ENCODE results near the gene POLR2B.
"Not testable (repeated sequence)": the region's sequence is repeated elsewhere in the genome, so short reads cannot be mapped to it uniquely, and the experiment has no call there.

POLR2B gene

DNA sequence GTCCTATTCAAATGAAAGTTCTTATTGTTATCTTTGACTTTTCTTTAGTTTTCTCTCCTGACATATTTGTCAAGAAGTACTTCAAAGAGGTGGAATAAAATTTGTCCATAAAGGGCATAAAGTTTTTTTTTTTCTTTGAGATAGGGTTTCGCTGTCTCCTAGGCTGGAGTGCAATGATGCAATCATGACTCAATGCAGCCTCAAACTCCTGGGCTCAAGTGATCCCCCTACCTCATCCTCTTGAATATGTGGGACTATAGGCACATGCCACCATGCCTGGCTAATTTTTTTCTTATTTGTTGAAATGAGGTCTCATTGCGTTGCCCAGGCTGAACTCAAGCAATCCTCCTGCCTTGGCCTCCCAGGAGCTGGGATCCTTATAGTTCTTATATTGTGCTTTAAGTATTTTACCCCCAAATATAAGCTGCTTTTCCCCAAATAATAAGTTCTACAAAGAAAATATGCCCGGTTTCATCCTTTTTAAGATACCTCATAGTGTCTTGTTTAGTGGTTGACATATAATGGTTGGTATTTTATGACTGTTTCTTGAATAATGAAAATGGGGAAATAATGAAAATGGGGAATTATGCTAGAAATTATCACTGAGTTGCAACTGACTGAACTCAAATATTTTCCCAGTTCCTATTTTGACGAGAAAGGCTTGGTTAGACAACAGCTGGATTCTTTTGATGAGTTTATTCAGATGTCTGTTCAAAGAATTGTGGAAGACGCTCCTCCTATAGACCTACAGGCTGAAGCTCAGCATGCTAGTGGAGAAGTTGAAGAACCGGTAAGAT is 11.6 kb downstream of the POLR2B start:
- no peak for DNase-seq

DNA sequence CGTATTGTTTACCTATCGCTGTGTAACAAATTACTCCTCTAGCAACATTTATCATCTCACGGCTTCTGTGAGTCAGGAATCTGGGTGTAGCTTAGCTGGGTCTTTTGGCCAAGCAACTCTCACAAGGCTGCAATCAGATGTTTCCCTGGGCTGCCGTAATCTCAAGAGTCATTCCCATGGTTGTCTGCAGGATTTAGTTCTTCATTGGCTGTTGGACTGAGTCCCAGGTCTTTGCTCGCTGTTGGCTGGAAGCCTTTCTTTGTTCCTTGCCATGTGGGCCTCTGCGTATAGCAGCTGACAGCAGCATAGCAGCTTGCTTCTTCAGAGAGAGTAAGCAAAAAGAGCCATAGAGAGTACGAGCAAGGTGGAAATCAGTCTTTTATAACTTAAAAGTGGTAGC is 16.8 kb downstream of the POLR2B start:
- no peak for DNase-seq

DNA sequence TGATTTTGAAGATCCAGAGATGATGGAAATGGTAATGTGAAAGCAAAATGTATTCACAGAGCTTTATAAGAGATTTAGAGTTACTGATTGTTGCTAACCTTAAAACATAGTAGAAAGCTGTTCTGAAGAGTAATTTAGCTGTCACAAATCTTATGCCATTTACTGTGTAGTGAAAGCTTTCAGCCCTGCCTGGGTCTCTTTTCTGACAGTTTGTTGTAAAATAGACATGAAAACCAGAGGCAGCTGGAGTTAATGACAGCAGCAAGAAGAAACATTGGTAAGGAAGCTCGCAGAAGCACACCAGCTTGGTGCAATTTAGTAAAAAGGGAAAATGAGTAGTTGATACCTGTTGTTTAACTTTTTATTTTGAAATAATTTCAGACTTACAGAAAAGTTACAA is 21.1 kb downstream of the POLR2B start:
- DNase-seq, result no peak

DNA sequence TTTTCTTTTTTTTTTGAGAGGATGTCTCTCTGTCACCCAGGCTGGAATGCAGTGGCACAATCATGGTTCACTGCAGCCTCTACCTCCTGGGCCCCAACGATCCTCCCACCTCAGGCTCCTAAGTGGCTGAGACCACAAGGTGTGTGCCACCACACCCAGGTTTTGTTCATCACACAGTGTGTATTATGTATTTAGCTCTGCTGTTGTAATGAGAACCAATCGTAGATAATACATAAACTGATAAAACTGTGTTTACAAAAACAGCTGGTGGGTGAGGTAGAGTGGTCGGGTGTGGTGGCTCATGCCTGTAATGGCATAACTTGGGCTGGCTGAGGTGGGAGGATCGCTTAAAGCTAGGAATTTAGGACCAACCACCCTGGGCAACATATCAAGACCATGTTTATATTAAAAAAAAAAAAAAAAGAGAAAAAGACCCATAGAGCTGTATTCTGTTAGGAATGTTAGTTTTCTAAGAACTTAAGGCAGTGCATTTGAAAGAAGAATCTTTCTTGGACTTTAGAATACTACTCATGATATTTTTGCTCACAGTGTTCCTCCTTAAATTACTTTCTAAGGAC is 34.9 kb downstream of the POLR2B start:
- no peak for DNase-seq

DNA sequence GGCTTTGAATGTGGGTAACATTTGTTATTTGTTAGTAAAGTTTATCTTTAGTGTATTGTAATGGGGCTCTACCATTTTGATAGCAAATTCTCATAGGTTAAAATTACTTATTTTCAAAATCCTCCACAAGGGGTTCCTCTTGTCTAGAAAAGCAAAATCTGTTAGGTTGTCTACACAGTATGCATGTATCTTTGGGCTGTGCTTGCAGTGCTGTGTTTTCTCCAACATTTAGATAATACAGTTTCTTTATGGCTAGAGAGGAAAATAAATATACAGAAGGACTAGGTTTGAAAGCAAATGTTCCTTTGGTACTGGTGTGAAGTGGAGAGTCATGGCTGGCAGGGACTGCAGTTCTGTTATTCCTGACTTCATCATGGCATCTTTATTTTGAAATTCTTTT is 40.3 kb downstream of the POLR2B start:
- DNase-seq, result no peak

DNA sequence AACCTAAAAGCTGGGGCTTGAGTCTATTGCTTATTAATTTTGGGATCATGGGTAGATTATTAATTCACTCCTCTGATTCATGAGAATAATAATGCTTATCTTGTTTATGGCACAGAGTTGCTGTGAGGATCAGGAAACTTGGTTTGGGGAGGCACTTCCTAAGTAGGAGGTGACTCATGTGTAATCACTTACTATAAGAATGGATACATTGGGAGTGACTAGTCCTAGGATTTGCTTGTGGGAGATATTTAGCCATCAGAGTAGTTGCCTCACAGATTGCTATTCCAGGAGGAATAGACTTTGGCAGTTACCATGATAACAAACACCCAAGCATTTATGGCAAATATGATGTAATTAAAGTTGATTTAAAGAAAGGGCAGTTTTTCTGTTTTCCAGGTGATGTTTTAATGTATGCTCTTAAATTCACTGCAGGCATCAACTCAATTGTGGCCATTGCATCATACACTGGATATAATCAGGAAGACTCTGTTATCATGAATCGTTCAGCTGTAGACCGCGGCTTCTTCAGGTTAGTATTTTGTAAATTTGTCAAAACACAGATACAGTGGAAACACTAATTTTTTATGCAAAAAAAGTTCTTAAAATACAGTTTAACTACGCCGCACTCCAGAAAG is 41.9 kb downstream of the POLR2B start:
- DNase-seq, result no peak

DNA sequence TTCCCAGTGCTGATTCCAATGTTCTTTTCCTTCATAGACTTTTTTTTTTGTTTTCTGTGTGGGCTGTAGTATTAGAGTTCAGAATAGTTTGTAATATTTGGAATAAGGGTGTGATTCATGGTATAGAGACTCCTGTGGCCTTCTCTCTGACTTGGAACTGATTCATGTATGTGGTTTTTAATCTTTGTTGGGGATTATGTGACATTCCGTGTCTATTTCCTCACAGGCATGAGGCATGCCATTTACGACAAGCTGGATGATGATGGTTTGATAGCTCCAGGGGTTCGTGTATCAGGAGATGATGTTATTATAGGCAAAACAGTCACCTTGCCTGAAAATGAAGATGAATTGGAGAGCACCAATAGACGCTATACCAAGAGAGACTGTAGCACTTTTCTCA is 44.4 kb downstream of the POLR2B start:
- DNase-seq, result no peak

DNA sequence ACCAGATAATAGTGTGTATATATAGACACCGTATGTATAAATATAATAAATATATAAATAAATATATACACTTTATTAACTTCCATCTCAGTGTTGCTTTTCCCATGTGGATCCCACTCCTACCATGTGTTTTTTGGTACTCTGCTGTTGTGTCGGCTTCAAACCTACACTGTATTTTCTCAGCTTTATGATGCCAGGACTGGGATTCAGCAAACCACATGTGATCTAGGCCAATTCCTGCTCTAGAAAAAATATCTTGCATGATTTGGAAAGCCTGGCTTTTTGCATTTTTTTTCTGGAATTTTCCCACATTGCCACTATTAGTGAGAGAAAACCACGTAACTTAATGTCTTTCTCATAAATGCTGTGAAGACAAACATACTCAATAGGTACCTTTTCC is 55.8 kb downstream of the POLR2B start:
- no peak for DNase-seq

DNA sequence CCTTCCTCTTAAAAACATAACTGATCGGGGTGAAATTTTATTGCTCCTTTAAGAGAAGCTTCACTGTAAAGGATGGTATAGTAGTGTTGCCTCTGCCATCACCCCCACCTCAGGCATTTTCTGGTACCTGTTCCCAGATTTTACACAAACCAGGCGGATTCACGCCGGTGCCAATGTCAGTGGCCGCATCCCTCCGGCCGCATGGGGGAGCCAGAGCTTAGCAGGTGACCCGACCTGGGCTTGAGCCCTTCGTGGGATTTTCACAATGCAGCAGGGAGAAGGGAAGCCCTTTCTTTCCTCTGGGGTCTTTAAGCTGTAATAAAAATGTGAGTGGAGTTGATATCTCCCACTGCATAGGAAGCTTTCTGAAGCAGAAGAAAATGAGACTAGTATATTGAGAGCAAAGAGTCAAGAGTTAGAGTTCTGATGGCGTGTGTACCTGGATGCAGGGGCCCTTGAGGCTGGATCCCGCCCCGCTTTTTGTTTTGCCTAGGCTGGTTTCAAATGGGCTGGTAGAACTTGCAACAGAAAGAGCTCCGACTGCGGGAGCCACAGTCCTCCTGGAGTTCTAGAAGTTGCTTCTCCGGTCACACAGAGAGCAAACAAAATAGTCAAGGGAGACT is 59.4 kb downstream of the POLR2B start:
- DNase-seq, result no peak

DNA sequence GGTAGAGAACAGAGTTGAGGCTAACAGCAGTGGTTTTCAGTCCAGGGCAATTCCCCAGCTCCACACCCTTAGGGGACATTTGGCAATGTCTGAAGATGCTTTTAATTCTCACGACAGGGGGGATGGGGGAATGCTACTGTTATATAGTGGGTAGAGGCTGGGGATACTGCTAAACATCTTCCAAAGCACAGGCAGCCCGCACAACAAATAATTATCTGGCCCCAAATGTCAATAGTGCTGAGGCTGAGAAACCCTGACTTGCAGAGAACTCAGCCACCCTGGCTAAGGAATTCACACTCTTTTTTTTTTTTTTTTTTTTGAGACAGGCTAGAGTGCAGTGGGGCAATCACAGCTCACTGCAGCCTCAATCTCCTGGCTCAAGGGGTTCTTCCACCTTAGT is 60.6 kb downstream of the POLR2B start:
- no peak for DNase-seq

DNA sequence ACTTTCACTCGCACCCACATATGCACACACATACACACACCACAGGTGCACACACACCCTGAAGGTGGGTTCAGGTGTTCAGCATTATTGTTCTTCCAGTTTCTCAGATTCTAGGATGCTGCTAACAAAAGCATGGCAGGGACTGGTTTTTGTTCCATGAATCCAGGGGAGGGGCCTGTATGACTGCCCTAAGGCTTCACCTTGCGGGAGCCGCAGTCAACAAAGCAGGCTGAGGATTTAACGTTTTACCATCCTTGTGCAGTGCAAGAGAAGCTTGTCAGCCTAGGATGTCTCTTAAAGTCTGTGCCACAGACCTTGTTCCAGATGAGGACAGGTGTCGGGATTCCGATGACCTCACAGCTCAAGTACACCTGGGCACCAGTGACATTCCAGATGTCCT is 61.8 kb downstream of the POLR2B start:
- no peak for DNase-seq

DNA sequence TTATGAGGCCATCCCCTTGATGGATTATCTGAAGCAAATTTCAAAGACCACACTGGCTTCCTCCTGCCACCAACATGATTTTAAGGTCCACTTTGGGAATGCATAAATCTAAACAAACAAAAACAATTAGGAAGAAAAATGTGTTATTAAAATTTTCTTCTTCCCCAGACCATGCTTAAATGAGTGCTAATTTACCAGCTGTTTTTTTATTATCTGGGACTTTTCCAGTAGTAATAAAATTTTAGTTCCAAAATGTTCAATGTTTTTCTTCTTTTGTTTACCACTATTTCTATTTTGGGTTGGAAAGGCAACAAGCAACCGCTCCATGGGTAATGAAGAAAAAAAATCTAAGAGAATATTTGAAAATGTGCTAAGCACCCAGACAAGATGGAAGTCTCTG is 62.3 kb downstream of the POLR2B start:
- DNase-seq, result no peak

DNA sequence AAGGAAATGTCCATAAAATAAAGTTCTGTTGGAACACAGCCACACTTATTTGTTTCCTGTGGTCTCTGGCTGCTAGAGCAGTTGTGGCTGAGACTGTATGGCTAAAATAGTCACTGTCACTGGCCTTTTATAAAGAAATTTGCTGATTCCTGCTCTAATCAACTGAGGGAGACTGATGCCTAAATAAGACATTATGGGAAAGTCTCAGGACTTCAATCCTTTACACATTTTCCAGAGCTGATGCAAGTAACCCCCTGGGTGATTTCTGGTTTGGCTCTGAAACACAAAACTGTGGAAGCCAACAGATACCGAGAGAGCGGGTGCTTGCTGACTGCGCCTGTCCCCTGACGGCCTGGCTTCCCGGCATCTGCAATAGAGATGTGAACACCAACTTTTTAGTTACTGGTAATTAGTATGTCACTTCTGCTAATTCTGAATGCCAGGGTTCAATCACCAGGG is 64.0 kb downstream of the POLR2B start:
- no peak for DNase-seq

DNA sequence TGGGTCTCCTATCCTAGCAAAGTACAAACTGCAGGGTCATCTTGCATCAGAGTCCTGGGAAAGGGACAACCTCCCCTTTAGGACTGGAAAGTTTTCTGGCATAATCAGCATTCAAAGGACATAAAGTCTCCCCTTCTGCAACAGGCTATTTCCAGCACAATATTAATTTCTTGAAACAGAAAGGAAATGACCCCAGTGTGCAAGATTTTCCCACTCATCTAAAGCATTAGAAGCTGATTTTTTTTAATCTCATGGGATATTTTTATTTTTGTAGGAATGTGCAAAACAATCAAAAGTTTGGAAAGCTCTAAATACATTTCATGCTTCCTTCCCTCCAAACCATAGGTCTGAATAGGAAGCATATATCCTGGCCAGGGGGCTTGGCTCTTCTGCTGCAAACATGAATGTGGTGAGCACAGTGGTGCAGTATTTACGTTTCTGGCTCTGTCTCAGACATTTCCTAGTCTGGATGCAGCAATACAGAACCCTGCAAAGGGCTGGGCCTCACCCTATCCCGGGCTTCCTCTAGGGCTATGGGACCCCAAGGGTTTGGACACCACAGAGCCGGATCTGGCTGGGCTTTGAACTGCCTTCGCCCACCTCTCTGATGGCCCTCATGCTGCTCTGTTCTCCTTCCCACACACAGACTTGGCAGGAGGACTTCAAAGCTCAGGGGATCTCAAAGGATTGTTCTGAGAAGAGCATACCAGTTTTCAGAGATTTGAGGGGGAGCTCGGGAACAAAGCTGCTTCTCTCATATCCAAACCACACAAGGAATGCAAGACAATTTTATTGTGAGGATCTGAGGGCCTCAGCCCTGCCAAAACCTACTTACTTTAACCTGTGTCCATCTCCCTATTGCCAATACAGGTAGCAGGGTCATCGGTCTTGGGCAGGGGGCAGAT is 64.9 kb downstream of the POLR2B start:
- DNase-seq, result no peak

DNA sequence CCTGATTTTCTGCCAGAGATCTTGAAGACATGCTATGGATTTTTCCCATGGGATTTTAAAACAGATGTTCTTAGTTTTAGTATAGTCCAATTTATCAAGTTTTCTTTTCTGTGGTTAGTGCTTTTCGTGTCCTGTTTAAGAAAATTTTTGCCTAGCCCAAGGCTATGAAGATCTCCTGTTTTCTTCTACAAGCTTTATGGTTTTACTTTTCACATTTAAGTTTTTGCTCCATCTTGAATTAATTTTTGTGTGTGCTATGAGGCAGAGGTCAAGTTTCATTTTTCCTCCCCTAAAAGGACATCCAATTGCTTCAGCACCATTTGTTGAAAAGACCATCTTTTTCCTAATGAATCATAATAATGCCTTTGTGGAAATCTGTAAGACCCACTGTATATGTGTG is 65.6 kb downstream of the POLR2B start:
- DNase-seq, result no peak

DNA sequence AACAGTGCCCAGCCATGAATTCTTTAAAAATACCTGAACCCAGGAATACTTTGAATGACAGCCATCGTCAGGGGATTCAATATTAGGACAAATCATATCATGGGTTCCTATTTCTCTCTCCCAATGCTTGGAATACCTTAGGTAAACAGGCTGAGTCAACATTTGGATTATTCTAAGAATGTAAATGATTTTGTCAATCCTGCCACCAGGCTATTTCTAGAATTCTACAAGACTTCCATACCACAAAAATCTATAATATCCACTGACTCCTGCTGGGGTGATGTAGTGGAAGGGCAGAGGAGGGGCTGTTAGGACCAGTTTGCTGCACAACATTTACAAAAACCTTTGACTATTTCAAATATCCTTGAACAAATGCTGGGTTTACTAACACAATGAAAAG is 66.3 kb downstream of the POLR2B start:
- no peak for DNase-seq

DNA sequence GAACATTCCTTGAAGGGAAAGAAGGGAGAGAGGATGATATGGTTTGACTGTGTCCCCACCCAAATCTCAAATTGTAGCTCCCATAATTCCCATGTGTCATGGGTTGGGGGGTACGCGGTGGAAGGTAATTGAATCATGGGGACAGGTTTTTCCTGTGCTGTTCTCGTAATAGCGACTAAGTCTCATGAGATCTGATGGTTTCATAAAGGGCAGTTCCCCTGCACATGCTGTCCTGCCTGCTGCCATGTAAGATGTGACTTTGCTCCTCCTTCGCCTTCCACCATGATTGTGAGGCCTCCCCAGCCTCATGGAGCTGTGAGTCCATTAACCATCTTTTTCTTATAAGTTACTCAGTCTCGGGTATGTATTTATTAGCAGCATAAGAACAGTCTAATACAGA is 68.3 kb downstream of the POLR2B start:
- DNase-seq, result not testable (repeated sequence)

DNA sequence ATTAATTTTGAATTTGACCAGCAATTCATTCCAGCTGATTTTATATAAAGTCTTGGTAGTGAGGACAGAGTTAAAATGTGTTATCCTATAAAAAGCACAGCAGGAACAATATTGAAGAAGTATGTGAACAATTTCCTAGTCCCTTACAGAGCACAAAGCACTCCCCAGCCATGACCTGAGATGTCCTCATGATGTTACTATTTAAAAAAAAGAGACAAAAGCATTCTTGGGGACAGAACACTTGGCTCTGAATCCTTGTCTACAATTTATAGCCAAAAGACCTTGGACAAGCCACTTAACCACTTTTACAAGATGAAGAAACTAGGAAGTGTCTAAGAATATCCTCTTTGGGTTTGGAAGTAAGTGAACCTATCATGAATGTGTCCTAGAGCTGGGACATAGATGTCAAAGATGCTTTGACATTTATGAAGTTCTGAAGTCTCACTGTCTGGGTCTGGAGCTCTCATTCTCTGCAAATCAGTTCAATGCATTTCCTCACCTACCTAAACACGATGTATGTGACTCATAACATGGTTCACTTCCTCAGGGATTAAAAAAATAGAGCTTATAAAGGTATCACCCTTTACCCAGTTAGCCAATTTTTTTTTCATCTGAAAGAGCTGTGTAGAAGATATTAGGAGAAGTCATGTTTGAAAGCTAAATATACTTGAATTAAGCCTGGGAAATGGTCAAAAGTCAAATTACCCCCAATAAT is 70.1 kb downstream of the POLR2B start:
- DNase-seq, result no peak

DNA sequence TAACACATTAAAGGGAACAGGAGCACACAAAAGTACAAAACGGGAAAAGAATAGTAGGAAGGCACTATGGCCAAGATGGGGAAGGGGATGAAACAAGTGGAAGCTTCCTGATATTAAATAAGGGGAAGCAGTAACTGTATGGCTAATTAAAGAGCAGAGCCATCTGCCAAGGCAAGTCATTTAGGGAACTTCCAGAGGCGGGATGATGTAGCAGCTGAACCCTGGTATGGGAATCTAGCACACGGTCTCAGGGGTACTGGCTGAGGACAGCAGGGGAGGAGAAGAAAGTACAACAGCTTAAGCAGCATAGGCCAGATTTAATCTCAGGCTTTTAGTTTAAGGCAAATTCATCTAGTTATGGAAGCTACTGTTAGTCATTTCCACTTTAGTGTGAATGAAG is 72.4 kb downstream of the POLR2B start:
- no peak for DNase-seq

DNA sequence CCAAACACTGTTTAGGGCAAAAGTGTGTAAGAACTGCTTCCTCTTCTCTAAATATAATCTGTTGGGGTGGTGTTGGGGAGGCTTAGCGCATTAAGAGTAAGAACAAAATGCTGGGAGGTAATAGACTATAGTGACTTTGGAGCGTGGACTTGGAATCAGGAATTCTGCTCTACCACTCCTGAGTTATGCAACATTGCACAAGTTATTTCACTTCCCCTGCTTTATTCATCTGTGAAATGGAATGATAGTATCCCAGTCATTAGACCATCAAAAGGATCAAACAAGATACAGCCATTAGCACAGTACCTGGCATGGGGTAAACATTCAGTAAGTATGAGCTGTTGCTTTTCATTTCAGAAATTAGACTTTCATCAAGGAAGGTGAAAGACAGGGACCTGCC is 72.8 kb downstream of the POLR2B start:
- DNase-seq, result no peak

DNA sequence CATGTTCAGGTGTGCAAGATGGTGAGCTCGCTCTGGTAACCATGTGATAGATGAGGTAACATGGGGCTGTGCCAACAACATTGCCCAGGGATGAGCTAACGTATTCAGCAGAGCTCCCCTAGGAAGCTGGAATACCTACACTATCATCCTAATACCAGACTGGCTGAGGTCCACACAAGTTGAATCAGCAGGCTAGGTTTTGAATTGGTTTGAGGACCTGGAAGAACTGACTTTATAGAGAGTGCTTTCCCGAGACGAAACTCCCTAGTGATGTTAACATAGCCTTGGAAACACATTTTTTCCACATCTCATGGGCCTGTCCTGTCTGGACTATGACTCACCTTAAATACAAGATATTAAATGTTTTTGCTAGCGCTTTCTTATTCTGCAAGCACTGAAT is 74.8 kb downstream of the POLR2B start:
- no peak for DNase-seq

DNA sequence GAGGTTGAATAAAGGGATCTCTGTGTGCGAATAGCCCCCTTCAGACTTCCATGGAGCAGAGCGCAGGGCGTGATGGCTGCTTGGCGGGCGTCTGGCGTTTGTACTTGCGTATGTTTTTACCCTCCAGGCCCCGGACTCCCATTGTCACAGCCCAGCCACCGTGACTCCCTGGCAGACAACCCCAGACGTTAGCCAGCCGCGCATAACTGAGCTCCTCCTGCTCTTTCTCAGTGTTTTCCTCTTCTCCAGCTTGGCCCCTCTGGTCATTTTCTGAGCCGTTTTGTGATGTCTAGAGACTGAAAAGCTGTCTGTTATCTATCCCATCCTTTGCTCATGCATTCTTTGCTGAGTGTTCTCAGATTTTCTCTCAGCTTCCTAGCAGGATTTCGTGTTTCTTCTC is 77.2 kb downstream of the POLR2B start:
- DNase-seq, result no peak
